VCaP (cell line): Measurements from ENCODE around the gene PCGF5.
"Not testable (repeated sequence)": the region's sequence is repeated elsewhere in the genome, so short reads cannot be mapped to it uniquely, and the experiment has no call there.

Source experiments
- H3K27ac ChIP-seq: fragments of 450-650 bp; 2 replicates; pipeline ENCODE4 v1.5.1; 2017
- CTCF ChIP-seq: fragments of 450-650 bp; conservative IDR thresholded peaks from 2 replicates; pipeline ENCODE4 v1.5.1; 2017; ENCODE audit warnings: mild to moderate bottlenecking, moderate library complexity

Gene PCGF5

GRCh38 chr10:91299999-91300575, 79.6 kb downstream of the PCGF5 start:
- TF ChIP-seq CTCF = no peak

GRCh38 chr10:91302946-91303345, 82.5 kb downstream of the PCGF5 start:
- H3K27ac ChIP-seq = not testable (repeated sequence)

More at GRCh38 chr10:91299999-91300575, 79.6 kb downstream of the PCGF5 start:
- H3K27ac ChIP-seq = no peak overlapping the region

- not testable (repeated sequence) for H3K27ac ChIP-seq
These were observed 85.5 kb downstream of the PCGF5 start for GRCh38 chr10:91305979-91306378.

- H3K27ac ChIP-seq = no peak overlapping the region
- TF ChIP-seq CTCF = no peak
These were observed 87.0 kb downstream of the PCGF5 start for GRCh38 chr10:91307489-91307888.

GRCh38 chr10:91309711-91310110, 89.2 kb downstream of the PCGF5 start:
- H3K27ac ChIP-seq = no peak overlapping the region
- no peak for TF ChIP-seq CTCF

- TF ChIP-seq CTCF = no peak
These were observed 91.3 kb downstream of the PCGF5 start for GRCh38 chr10:91311601-91312381.

GRCh38 chr10:91312382-91312733, 91.9 kb downstream of the PCGF5 start:
- no peak for TF ChIP-seq CTCF
- no peak overlapping the region for H3K27ac ChIP-seq

More at GRCh38 chr10:91311601-91312381, 91.3 kb downstream of the PCGF5 start:
- no peak overlapping the region for H3K27ac ChIP-seq

- TF ChIP-seq CTCF = no peak
- no peak overlapping the region for H3K27ac ChIP-seq
These were observed 93.5 kb downstream of the PCGF5 start for GRCh38 chr10:91313796-91314485.
